Gastrocnemius medialis (tissue), 4 donors: ENCODE data around the gene KHSRP. TPM values are rescaled to one million over a fixed set of nuclear protein-coding genes. Genes with fewer than 3 reads are reported as not detected.

Experiments used
- ATAC-seq, 2 donors: fragments of 150-250 bp; one replicate each; pipeline ENCODE4 v1.9.1; 2016
- DNase-seq, 2 donors: peaks; one replicate each; pipeline ENCODE4 v3.0.0-alpha.2; 2019
- H3K27ac ChIP-seq, 4 donors: fragments of 200-600 bp; sonication (generic); 1 replicate in 1 of 4; 2 replicates in 3 of 4; pipeline ENCODE4 v1.5.1; 2016 to 2018; ENCODE audit warnings: mild to moderate bottlenecking in 2 of 4, moderate library complexity in 1 of 4
- H3K27me3 ChIP-seq, 3 donors: fragments of 200-600 bp; sonication (generic) in 2 of 3; 1 replicate in 1 of 3; 2 replicates in 2 of 3; pipeline versions ENCODE4 v1.5.1 to v1.6.0; 2016 to 2019; ENCODE audit warnings: mild to moderate bottlenecking in 1 of 3, moderate library complexity in 1 of 3
- H3K36me3 ChIP-seq, 2 donors: fragments of 200-600 bp; sonication (generic) in 1 of 2; one replicate each; pipeline ENCODE4 v1.5.1; 2017 to 2018
- H3K4me1 ChIP-seq, 2 donors: fragments of 200-600 bp; sonication (generic) in 1 of 2; one replicate each; pipeline ENCODE4 v1.5.1; 2016 to 2017; ENCODE audit warnings: mild to moderate bottlenecking in 2 of 2
- H3K4me3 ChIP-seq, 4 donors: fragments of 200-600 bp; sonication (generic) in 3 of 4; 1 replicate in 1 of 4; 2 replicates in 3 of 4; pipeline ENCODE4 v1.5.1; 2016 to 2019; ENCODE audit warnings: mild to moderate bottlenecking in 2 of 4
- H3K9me3 ChIP-seq, 3 donors: fragments of 200-600 bp; sonication (generic) in 2 of 3; 1 replicate in 1 of 3; 2 replicates in 2 of 3; pipeline ENCODE4 v1.5.1; 2016 to 2019
- POLR2A ChIP-seq, 2 donors: fragments of 450-650 bp; IDR thresholded peaks; one replicate each; pipeline ENCODE4 v1.6.1; 2017; ENCODE audit warnings: antibody characterized with exemption in 2 of 2, mild to moderate bottlenecking in 2 of 2, moderate library complexity in 2 of 2
- in situ Hi-C, 4 donors: fragments of 200-750 bp; cut with MboI; loops; one replicate each; pipeline versions ENCODE4 v1.15.0 to v1.8.0; 2017; ENCODE audit warnings: low sequenced_read_pairs in 4 of 4
- intact Hi-C: fragments of 100-400 bp; cut with DNase I; formaldehyde crosslinking; loops from one replicate; pipeline ENCODE4 v1.15.1; 2023; ENCODE audit warnings: low total_unique reads
- total RNA-seq, 4 donors: library from RNA; depleted of rRNA; stranded (reverse); fragments of >200 nt; gene quantifications; one replicate each; pipeline versions ENCODE4 v1.1.0 to v1.2.3, GENCODE V29; 2016
- TF ChIP-seq, protein P1 (sequence below), 5 experiments: fragments of 450-650 bp in 3 of 5; fragments of 200-600 bp in 2 of 5; sonication (generic) in 2 of 5; IDR thresholded peaks in 4 of 5; conservative IDR thresholded peaks in 1 of 5; 1 replicate in 4 of 5; 2 replicates in 1 of 5; pipeline ENCODE4 v1.5.1; 2016 to 2019; ENCODE audit warnings: antibody characterized with exemption in 5 of 5, mild to moderate bottlenecking in 3 of 5, moderate library complexity in 3 of 5

Gene KHSRP
- total RNA-seq, 4 donors from 2014 or later, result 49.1 to 124 (median 85.6) TPM

- in situ Hi-C loops (loop anchor here in 1 of 4 donors (25.0 kb wide), 1 partner anchor 341 kb away; the partner anchor contains the start of genes GPR108 and TRIP10), intact Hi-C loops (no loop called here)
- Histone ChIP-seq H3K4me1 (peaks cover 6 to 15% of the 10 kb centered on the region in 2 donors), H3K27ac (no peak overlapping the region), H3K9me3 (no peaks in the 10 kb centered on the region), H3K36me3 (no peaks in the 10 kb centered on the region), H3K4me3 (no peak overlapping the region), H3K27me3 (no peaks in the 10 kb centered on the region)
- TF ChIP-seq, protein P1, sequence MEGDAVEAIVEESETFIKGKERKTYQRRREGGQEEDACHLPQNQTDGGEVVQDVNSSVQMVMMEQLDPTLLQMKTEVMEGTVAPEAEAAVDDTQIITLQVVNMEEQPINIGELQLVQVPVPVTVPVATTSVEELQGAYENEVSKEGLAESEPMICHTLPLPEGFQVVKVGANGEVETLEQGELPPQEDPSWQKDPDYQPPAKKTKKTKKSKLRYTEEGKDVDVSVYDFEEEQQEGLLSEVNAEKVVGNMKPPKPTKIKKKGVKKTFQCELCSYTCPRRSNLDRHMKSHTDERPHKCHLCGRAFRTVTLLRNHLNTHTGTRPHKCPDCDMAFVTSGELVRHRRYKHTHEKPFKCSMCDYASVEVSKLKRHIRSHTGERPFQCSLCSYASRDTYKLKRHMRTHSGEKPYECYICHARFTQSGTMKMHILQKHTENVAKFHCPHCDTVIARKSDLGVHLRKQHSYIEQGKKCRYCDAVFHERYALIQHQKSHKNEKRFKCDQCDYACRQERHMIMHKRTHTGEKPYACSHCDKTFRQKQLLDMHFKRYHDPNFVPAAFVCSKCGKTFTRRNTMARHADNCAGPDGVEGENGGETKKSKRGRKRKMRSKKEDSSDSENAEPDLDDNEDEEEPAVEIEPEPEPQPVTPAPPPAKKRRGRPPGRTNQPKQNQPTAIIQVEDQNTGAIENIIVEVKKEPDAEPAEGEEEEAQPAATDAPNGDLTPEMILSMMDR (IDR thresholded peaks at IDR 0.05 in 4 of 5, conservative IDR thresholded peaks at IDR 0.05 in 1 of 5), result no peak
- no peak for TF ChIP-seq POLR2A (IDR thresholded peaks at IDR 0.05)
- ATAC-seq, result no peak
- DNase-seq, result no peak
These were observed 28.3 kb downstream of the KHSRP start for GRCh38 chr19:6396305-6396704.

- H3K27ac ChIP-seq, result no peak overlapping the region
- peaks cover 6 to 15% of the 10 kb centered on the region in 2 donors for H3K4me1 ChIP-seq
- no peak overlapping the region for H3K4me3 ChIP-seq
- intact Hi-C loops, result no loop called here
- no peak for TF ChIP-seq POLR2A (IDR thresholded peaks at IDR 0.05)
- TF ChIP-seq, protein P1 (IDR thresholded peaks at IDR 0.05 in 4 of 5, conservative IDR thresholded peaks at IDR 0.05 in 1 of 5), result no peak
- ATAC-seq (no peak), DNase-seq (no peak)
- H3K27me3 ChIP-seq, result no peaks in the 10 kb centered on the region
- peaks cover 0 to 3% of the 10 kb centered on the region in 2 donors for H3K36me3 ChIP-seq
- in situ Hi-C loops, result loop anchor here in 1 of 4 donors (25.0 kb wide), 1 partner anchor 342 kb away; the partner anchor contains the start of genes GPR108 and TRIP10
- no peaks in the 10 kb centered on the region for H3K9me3 ChIP-seq
These were observed 29.8 kb downstream of the KHSRP start for GRCh38 chr19:6394831-6395230.

GRCh38 chr19:6393983-6394412, 30.6 kb downstream of the KHSRP start:
- Histone ChIP-seq H3K4me1 (peaks cover 6 to 15% of the 10 kb centered on the region in 2 donors), H3K4me3 (peak overlapping the region; percentile 68 to 97 (median 90)), H3K27me3 (no peaks in the 10 kb centered on the region), H3K27ac (peak overlapping the region; percentile 83 to 93 (median 88)), H3K36me3 (peaks cover 0 to 12% of the 10 kb centered on the region in 2 donors), H3K9me3 (no peaks in the 10 kb centered on the region)
- intact Hi-C loops (loop anchor here (1.0 kb wide), 2 partner anchors 21 to 30 kb away; partner anchors contain the start of gene KHSRP), in situ Hi-C loops (loop anchor here in 1 of 4 donors (25.0 kb wide), 1 partner anchor 343 kb away; the partner anchor contains the start of genes GPR108 and TRIP10)
- peak in 1 of 2 donors; percentile 23 for DNase-seq
- no peak for ATAC-seq
- TF ChIP-seq POLR2A (IDR thresholded peaks at IDR 0.05), result no peak
- TF ChIP-seq, protein P1 (IDR thresholded peaks at IDR 0.05 in 4 of 5, conservative IDR thresholded peaks at IDR 0.05 in 1 of 5), result no peak

DNA sequence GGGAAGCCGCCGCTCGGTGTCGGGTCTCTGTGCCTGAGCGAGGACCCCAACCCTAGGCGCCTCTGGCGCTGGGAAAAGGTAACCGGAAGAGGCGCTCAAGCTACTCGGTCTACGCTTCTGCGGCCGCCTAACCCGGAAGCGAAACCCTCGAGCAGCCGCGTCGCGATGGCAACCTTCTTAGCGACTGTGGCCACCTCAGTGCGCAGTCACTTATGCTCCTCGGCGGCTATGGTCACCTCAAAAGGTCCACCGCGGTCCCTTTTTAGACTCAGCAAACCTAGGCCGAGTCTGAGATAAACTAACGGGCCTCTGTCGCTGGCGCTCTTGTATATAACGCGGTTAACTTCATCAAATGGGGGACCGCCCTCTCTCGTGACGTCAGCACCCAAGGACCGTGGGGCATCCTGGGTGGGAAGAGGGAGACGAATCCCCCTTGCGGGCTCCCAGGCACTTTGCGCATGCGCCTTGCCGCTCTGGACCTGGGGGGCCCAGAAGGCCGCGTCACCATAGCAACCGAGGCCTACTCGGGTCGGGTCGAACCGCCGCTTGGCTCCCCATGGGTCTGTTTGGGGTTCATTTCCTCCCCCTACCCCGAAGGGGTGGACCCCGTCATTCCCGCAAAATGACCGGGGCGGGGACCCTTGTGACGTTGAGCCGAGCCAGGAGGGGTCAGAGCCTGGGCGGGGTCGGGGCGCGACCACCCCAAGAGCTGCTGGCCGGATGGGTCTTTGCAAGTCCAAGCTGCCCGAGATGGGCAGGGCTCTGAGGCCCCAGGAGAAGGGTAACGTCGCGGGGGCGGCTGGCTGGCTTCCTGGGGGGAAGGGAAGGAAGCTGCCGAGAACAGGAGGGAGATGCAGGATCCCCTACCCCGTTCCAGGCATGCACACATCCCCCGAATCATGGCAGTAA, 31.3 kb downstream of the KHSRP start, which contains the start of gene GTF2F1:
Gene GTF2F1 (minus strand): TSS at position 91 of the 909 bp plus-strand sequence. CDS start 169 bp downstream, outside the sequence.
- Histone ChIP-seq H3K4me1 (peaks cover 6 to 15% of the 10 kb centered on the region in 2 donors), H3K27me3 (no peaks in the 10 kb centered on the region), H3K27ac (peak within 1 kb of the TSS; percentile 83 to 93 (median 88)), H3K9me3 (no peaks in the 10 kb centered on the region), H3K36me3 (peaks cover 0 to 18% of the 10 kb centered on the region in 2 donors), H3K4me3 (peak within 1 kb of the TSS; percentile 68 to 97 (median 90))
- intact Hi-C loops, result loop anchor here (1.0 kb wide), 2 partner anchors 20 to 31 kb away; partner anchors contain the start of gene KHSRP
- in situ Hi-C loops, result loop anchor here in 1 of 4 donors (25.0 kb wide), 1 partner anchor 344 kb away; the partner anchor contains the start of genes GPR108 and TRIP10
- ATAC-seq, result peak; percentile 97
- DNase-seq, result peak; percentile 80 to 83
- peak in 1 of 2 donors; percentile 18 for TF ChIP-seq POLR2A (IDR thresholded peaks at IDR 0.05)
- TF ChIP-seq, protein P1 (IDR thresholded peaks at IDR 0.05 in 4 of 5, conservative IDR thresholded peaks at IDR 0.05 in 1 of 5), result peak in 1 of 5 experiments; percentile 8
